Measurements from ENCODE around the gene COL18A1.

The COL18A1 gene

GRCh38 chr21:45491623-45492022, 86.7 kb downstream of the COL18A1 start:
- DNase-seq (ENCODE audit: insufficient read length, low spot score) = no peak
- no peak for FAIRE-seq

GRCh38 chr21:45492765-45493164, 87.8 kb downstream of the COL18A1 start:
- TF ChIP-seq, protein P1, sequence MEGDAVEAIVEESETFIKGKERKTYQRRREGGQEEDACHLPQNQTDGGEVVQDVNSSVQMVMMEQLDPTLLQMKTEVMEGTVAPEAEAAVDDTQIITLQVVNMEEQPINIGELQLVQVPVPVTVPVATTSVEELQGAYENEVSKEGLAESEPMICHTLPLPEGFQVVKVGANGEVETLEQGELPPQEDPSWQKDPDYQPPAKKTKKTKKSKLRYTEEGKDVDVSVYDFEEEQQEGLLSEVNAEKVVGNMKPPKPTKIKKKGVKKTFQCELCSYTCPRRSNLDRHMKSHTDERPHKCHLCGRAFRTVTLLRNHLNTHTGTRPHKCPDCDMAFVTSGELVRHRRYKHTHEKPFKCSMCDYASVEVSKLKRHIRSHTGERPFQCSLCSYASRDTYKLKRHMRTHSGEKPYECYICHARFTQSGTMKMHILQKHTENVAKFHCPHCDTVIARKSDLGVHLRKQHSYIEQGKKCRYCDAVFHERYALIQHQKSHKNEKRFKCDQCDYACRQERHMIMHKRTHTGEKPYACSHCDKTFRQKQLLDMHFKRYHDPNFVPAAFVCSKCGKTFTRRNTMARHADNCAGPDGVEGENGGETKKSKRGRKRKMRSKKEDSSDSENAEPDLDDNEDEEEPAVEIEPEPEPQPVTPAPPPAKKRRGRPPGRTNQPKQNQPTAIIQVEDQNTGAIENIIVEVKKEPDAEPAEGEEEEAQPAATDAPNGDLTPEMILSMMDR (IDR thresholded peaks at IDR 0.05; ENCODE audit: insufficient read depth, missing control alignments) = no peak
- no peak for DNase-seq (ENCODE audit: insufficient read length, low spot score)
- FAIRE-seq = no peak

More at GRCh38 chr21:45491623-45492022, 86.7 kb downstream of the COL18A1 start:
- TF ChIP-seq, protein P1 (IDR thresholded peaks at IDR 0.05; ENCODE audit: insufficient read depth, missing control alignments) = no peak

- no peak for DNase-seq (ENCODE audit: insufficient read length, low spot score)
- TF ChIP-seq, protein P1 (IDR thresholded peaks at IDR 0.05; ENCODE audit: insufficient read depth, missing control alignments) = no peak
- no peak for FAIRE-seq
These were observed 88.5 kb downstream of the COL18A1 start for GRCh38 chr21:45493401-45494001.

DNA sequence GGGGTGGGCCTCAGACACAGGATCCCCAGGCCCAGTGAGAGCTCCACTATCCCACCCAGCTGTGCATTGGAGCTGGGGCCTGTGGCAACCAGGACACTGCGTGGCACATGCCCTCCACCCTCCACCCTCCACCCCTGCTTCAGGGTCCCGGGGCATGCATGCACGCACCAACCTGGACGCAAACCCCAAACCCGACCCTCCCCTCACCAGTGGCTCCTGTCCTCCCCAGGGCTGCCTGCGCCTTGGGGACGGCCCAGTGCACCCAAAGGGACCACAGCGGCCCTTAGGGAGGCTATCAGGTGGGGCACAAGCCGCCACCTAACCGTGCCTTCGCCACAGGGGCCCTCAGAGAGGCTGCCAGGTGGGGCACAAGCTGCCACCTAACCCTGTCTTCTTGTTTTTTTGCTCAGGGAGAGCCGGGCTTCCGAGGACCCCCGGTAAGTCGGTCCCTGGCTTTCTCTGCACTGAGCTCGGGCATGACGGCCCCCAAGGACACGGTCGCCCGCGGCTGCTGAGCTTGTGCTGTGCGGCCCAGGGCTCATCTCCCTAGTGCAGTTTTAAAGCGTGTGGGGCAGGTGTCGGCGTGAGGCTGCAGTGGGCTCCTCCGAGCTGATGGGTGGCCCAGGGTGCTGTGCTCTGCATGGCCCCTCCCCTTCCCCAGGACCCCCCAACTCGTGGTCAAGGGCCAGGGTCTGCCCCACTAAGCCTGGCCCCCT, 89.3 kb downstream of the COL18A1 start:
- FAIRE-seq (no peak), DNase-seq (ENCODE audit: insufficient read length, low spot score) (no peak)
- TF ChIP-seq, protein P1 (IDR thresholded peaks at IDR 0.05; ENCODE audit: insufficient read depth, missing control alignments) = no peak

- DNase-seq (ENCODE audit: insufficient read length, low spot score) (no peak), FAIRE-seq (no peak)
- TF ChIP-seq, protein P1 (IDR thresholded peaks at IDR 0.05; ENCODE audit: insufficient read depth, missing control alignments) = no peak
These were observed 90.1 kb downstream of the COL18A1 start for GRCh38 chr21:45494851-45495680.

- FAIRE-seq (no peak), DNase-seq (ENCODE audit: insufficient read length, low spot score) (no peak)
- TF ChIP-seq, protein P1 (IDR thresholded peaks at IDR 0.05; ENCODE audit: insufficient read depth, missing control alignments) = no peak
These were observed 91.4 kb downstream of the COL18A1 start for GRCh38 chr21:45496151-45496967.

Measured in D721Med (cell line).